IMR-90 (cell line): ENCODE data around the gene CCR5AS.

ENCODE experiments used
- ATAC-seq: fragments of 200-7000 bp; cut with Tn5 transposase; 2 replicates; pipeline ENCODE4 v1.9.1; 2020; ENCODE audit warnings: low read depth, mild to moderate bottlenecking, moderate library complexity
- BruUV-seq: library from RNA; stranded (reverse); fragments of 400-500 nt; replicated peaks from 2 replicates; lab custom pipeline; 2021; lab: Mats Ljungman, UMichigan
- CTCF ChIA-PET: fragments of 300-600 bp; formaldehyde crosslinking; extraction: SDS; loops from one replicate; lab custom pipeline; 2021; ENCODE audit warnings: antibody characterized with exemption; lab: Yijun Ruan, JAX
- POLR2A ChIA-PET: fragments of 300-600 bp; sonication (Branson Sonifier 250); formaldehyde crosslinking; loops from one replicate; lab custom pipeline; 2022; ENCODE audit warnings: antibody characterized with exemption; ENCODE audit not compliant: unreplicated experiment; lab: Charles Lee
- DNase-seq: peaks from one replicate; pipeline ENCODE4 v3.0.0; 2013
- H2AFZ ChIP-seq: replicated peaks from 2 replicates; pipeline ENCODE3; 2013; ENCODE audit warnings: low read length, mild to moderate bottlenecking; ENCODE audit not compliant: poor library complexity
- H2AK5ac ChIP-seq: 2 replicates; pipeline ENCODE4 v1.6.1; 2013; ENCODE audit warnings: low read depth, low read length, inconsistent platforms
- H2AK9ac ChIP-seq: replicated peaks from 2 replicates; pipeline ENCODE3; 2013; ENCODE audit warnings: mild to moderate bottlenecking, low read depth, low read length, moderate library complexity; ENCODE audit not compliant: poor library complexity
- H2BK120ac ChIP-seq: 2 replicates; pipeline ENCODE4 v1.6.1; 2013; ENCODE audit warnings: low read depth, low read length, inconsistent platforms
- H2BK15ac ChIP-seq: 3 replicates; pipeline ENCODE4 v1.6.1; 2013; ENCODE audit warnings: low read depth, low read length, inconsistent platforms
- H2BK20ac ChIP-seq: 2 replicates; pipeline ENCODE4 v1.6.1; 2013; ENCODE audit warnings: low read depth, mild to moderate bottlenecking, inconsistent platforms, low read length, moderate library complexity
- H2BK5ac ChIP-seq: 2 replicates; pipeline ENCODE4 v1.6.1; 2013; ENCODE audit warnings: mild to moderate bottlenecking, low read depth, low read length, inconsistent platforms; ENCODE audit not compliant: poor library complexity, severe bottlenecking
- H3K14ac ChIP-seq: replicated peaks from 2 replicates; pipeline ENCODE4 v1.6.1; 2013; ENCODE audit warnings: low read depth, low read length, inconsistent platforms
- H3K18ac ChIP-seq: 2 replicates; pipeline ENCODE4 v1.6.1; 2013; ENCODE audit warnings: low read depth, low read length, control low read depth
- H3K23ac ChIP-seq: 2 replicates; pipeline ENCODE4 v1.6.1; 2013; ENCODE audit warnings: low read depth, low read length, inconsistent platforms
- H3K27ac ChIP-seq: 2 replicates; pipeline ENCODE4 v1.5.1; 2013; ENCODE audit warnings: mild to moderate bottlenecking, control low read depth, low read length; ENCODE audit not compliant: insufficient read depth
- H3K27me3 ChIP-seq: 2 replicates; pipeline ENCODE4 v1.6.1; 2013; ENCODE audit warnings: low read length; ENCODE audit not compliant: control insufficient read depth, insufficient read depth
- H3K36me3 ChIP-seq: 2 replicates; pipeline ENCODE4 v1.6.1; 2013; ENCODE audit warnings: low read length, mixed read lengths; ENCODE audit not compliant: control insufficient read depth, insufficient read depth
- H3K4ac ChIP-seq: 2 replicates; pipeline ENCODE4 v1.6.1; 2013; ENCODE audit warnings: low read depth, low read length, inconsistent platforms
- H3K4me1 ChIP-seq: 2 replicates; pipeline ENCODE4 v1.6.1; 2013; ENCODE audit warnings: low read length, mixed read lengths; ENCODE audit not compliant: control insufficient read depth, insufficient read depth
- H3K4me2 ChIP-seq: 2 replicates; pipeline ENCODE4 v1.6.1; 2013; ENCODE audit warnings: low read depth, mild to moderate bottlenecking, control low read depth, low read length, moderate library complexity
- H3K4me3 ChIP-seq: 2 replicates; pipeline ENCODE4 v1.5.1; 2013; ENCODE audit warnings: low read depth, mild to moderate bottlenecking, control low read depth, low read length, moderate library complexity; ENCODE audit not compliant: insufficient read depth
- H3K56ac ChIP-seq: 2 replicates; pipeline ENCODE4 v1.6.1; 2013; ENCODE audit warnings: low read length, inconsistent platforms; ENCODE audit not compliant: insufficient read depth; ENCODE audit errors: extremely low read depth
- H3K79me1 ChIP-seq, 2 experiments: 2 replicates each; pipeline ENCODE4 v1.6.1; 2013; ENCODE audit warnings: low read length in 2 of 2, inconsistent platforms in 1 of 2, low read depth in 1 of 2
- H3K9ac ChIP-seq: 2 replicates; pipeline ENCODE4 v1.6.1; 2013; ENCODE audit warnings: low read depth, low read length, control low read depth
- H3K9me1 ChIP-seq: 2 replicates; pipeline ENCODE4 v1.6.1; 2013; ENCODE audit warnings: low read length, inconsistent platforms; ENCODE audit not compliant: insufficient read depth
- H3K9me3 ChIP-seq: 2 replicates; pipeline ENCODE4 v1.6.1; 2013; ENCODE audit warnings: low read length; ENCODE audit not compliant: control insufficient read depth, insufficient read depth
- H4K20me1 ChIP-seq: 2 replicates; pipeline ENCODE4 v1.6.1; 2013; ENCODE audit warnings: low read length, inconsistent platforms; ENCODE audit not compliant: insufficient read depth
- H4K5ac ChIP-seq: 2 replicates; pipeline ENCODE4 v1.6.1; 2013; ENCODE audit warnings: mild to moderate bottlenecking, low read depth, low read length, control low read depth
- H4K8ac ChIP-seq, 2 experiments: 2 replicates each; pipeline ENCODE4 v1.6.1; 2013; ENCODE audit warnings: low read depth in 2 of 2, low read length in 2 of 2, control low read depth in 1 of 2, inconsistent platforms in 1 of 2
- H4K91ac ChIP-seq: 2 replicates; pipeline ENCODE4 v1.6.1; 2013; ENCODE audit warnings: low read depth, low read length, inconsistent platforms; ENCODE audit not compliant: insufficient read depth
- BHLHE40 ChIP-seq: fragments of 150-350 bp; IDR thresholded peaks from 2 replicates; pipeline ENCODE4 v1.6.1; 2016; ENCODE audit warnings: mild to moderate bottlenecking, low read depth, low read length
- CEBPB ChIP-seq: IDR thresholded peaks from 2 replicates; pipeline ENCODE4 v1.6.1; 2012; ENCODE audit warnings: low read depth, low read length, improper control_type of control experiment
- CHD1 ChIP-seq: IDR thresholded peaks from 2 replicates; pipeline ENCODE4 v1.6.1; 2012; ENCODE audit warnings: low read depth, low read length, improper control_type of control experiment
- CTCF ChIP-seq: conservative IDR thresholded peaks from 2 replicates; pipeline ENCODE4 v1.5.1; 2012; ENCODE audit warnings: mild to moderate bottlenecking, low read depth, low read length, improper control_type of control experiment
- ELK1 ChIP-seq: fragments of 150-350 bp; IDR thresholded peaks from 2 replicates; pipeline ENCODE4 v1.6.1; 2016; ENCODE audit warnings: low read depth, mild to moderate bottlenecking, low read length, moderate library complexity, borderline replicate concordance
- FOS ChIP-seq: fragments of 150-350 bp; IDR thresholded peaks from 2 replicates; pipeline ENCODE4 v1.6.1; 2016; ENCODE audit warnings: low read depth, low read length
- MAFK ChIP-seq: IDR thresholded peaks from 2 replicates; pipeline ENCODE4 v1.6.1; 2012; ENCODE audit warnings: low read depth, low read length, improper control_type of control experiment
- MAZ ChIP-seq: IDR thresholded peaks from 2 replicates; pipeline ENCODE4 v1.6.1; 2012; ENCODE audit warnings: low read depth, mild to moderate bottlenecking, low read length, improper control_type of control experiment, moderate library complexity, borderline replicate concordance
- NFE2L2 ChIP-seq: fragments of 150-350 bp; IDR thresholded peaks from 2 replicates; pipeline ENCODE4 v1.6.1; 2016; ENCODE audit warnings: low read depth, mild to moderate bottlenecking, low read length
- POLR2A ChIP-seq: IDR thresholded peaks from 2 replicates; pipeline ENCODE4 v1.6.1; 2012; ENCODE audit warnings: mild to moderate bottlenecking, low read depth, low read length
- RAD21 ChIP-seq: IDR thresholded peaks from 2 replicates; pipeline ENCODE4 v1.6.1; 2012; ENCODE audit warnings: low read length, improper control_type of control experiment
- RFX5 ChIP-seq: IDR thresholded peaks from 2 replicates; pipeline ENCODE4 v1.8.0; 2012; ENCODE audit warnings: low read depth, mild to moderate bottlenecking, low read length, moderate library complexity
- WGBS, 2 experiments: methylation state at CpG; one replicate each; pipeline versions ENCODE4 v1.1.5 to v1.1.7; 2013; ENCODE audit warnings: missing lambda C conversion rate in 2 of 2; ENCODE audit not compliant: insufficient read length in 1 of 2; ENCODE audit errors: extremely low coverage in 2 of 2; 5-methylcytosine and 5-hydroxymethylcytosine counted together
- dilution Hi-C: fragments of 300-500 bp; cut with HindIII; formaldehyde crosslinking; loops from one replicate; pipeline ENCODE4 v1.14.3; 2018; ENCODE audit warnings: low sequenced_read_pairs; ENCODE audit not compliant: unreplicated experiment
- in situ Hi-C: fragments of 300-500 bp; cut with MboI; formaldehyde crosslinking; loops from 3 replicates; pipeline ENCODE4 v1.14.3; 2019; ENCODE audit warnings: low sequenced_read_pairs, inconsistent platforms, mixed read lengths
- intact Hi-C: fragments of 100-400 bp; cut with micrococcal nuclease; formaldehyde crosslinking; loops from 2 replicates; pipeline ENCODE4 v1.10.0; 2022

Gene CCR5AS

GRCh38 chr3:46412786-46413298 is 6.0 kb upstream of the CCR5AS start:
- Histone ChIP-seq H3K79me1 (no peaks in the 10 kb centered on the region), H3K36me3 (no peaks in the 10 kb centered on the region), H3K56ac (no peak overlapping the region), H2BK120ac (no peak overlapping the region), H2AFZ (no peak overlapping the region), H3K18ac (no peak overlapping the region), H3K9me3 (no peaks in the 10 kb centered on the region), H2BK20ac (no peak overlapping the region; the same call in 1 of the 2 replicates), H3K4me2 (no peak overlapping the region), H4K20me1 (no peaks in the 10 kb centered on the region), H3K27ac (no peak overlapping the region), H2AK5ac (no peak overlapping the region), H3K9me1 (no peaks in the 10 kb centered on the region), H3K4me3 (no peak overlapping the region), H3K4me1 (peaks cover 6% of the 10 kb centered on the region), H4K8ac (peak overlapping the region in 1 of 2 experiments; percentile 54; a peak in 1 of 4 replicates), H3K14ac (0 out of 2 replicates have a peak overlapping the region, but pooled peaks have one; percentile 33), H2AK9ac (no peak overlapping the region), H4K91ac (no peak overlapping the region), H2BK5ac (no peak overlapping the region), H3K4ac (no peak overlapping the region), H3K23ac (no peak overlapping the region), H4K5ac (no peak overlapping the region), H2BK15ac (no peak overlapping the region), H3K27me3 (peaks cover 4% of the 10 kb centered on the region; the same call in 1 of the 2 replicates), H3K9ac (no peak overlapping the region)
- TF ChIP-seq CEBPB = no peak
- no peak for TF ChIP-seq ELK1
- no peak for TF ChIP-seq NFE2L2
- no peak for TF ChIP-seq POLR2A
- TF ChIP-seq RAD21 = no peak
- TF ChIP-seq FOS = no peak
- TF ChIP-seq CTCF = no peak
- no peak for TF ChIP-seq CHD1
- TF ChIP-seq MAZ = no peak
- no peak for TF ChIP-seq MAFK
- TF ChIP-seq BHLHE40 = no peak
- no peak for TF ChIP-seq RFX5
- dilution Hi-C loops = no loop called here
- POLR2A ChIA-PET = no interaction called here
- intact Hi-C loops = no loop called here
- CTCF ChIA-PET = no interaction called here
- ATAC-seq = no peak
- no CpG with 5 or more reads among the region's 3 CpGs for WGBS, 2 experiments
- BruUV-seq = no TSS peak
- in situ Hi-C loops = no loop called here
- DNase-seq = peak; percentile 16
